Inflammatory macrophage treated with lipopolysaccharide for 4 hours (primary cell): ENCODE data around the gene RCAN2.
"Not testable (repeated sequence)": the region's sequence is repeated elsewhere in the genome, so short reads cannot be mapped to it uniquely, and the experiment has no call there.

Experiments
- DNase-seq: peaks from one replicate; pipeline ENCODE4 v3.0.0-alpha.2; 2020

The RCAN2 gene

DNA sequence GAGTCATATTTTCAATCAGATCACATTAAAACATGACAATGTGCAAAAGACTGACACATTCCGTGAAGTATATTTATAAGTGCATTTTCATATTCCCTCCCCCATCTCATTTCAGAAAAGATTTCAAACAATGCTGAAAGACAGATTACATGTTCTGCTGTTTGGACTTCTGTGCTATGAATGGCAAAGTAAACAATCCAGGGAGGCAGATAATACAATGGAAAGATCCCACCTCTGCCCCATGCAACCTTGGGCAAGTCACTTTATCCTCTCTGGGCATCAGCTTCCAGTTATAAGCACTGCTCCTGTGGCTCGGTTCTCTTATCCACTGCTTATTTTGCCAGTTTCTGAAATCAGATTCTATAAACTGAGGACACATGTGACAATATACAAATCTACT is 110.2 kb downstream of the RCAN2 start:
- DNase-seq = no peak

- no peak for DNase-seq
Observed at GRCh38 chr6:46380152-46380807, 111.0 kb downstream of the RCAN2 start.

DNA sequence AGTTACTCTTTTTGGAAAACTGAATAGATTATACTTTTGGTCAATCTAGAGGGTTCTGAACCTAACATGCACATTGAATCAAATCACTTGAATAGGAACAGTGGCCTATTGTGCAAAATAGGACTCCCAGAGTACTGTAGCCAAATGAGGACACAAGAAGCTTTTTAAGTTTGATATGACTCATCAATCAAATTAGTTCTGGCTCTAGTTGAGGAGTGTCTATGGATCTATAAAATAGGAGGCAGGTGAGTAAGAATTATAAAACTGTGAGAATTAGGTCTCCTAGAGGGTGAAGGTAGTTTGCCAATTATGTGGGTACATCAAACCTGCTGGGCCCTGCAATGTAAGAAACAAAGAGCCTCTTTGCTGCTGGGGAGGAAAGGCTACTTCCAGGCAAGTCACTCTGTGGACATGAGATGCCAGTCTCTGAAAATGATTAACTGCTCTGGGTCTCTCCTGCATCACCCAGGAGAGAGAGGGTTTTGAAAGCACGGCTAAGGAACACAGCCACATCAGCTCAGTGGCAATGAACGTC is 112.3 kb downstream of the RCAN2 start:
- DNase-seq = no peak

DNA sequence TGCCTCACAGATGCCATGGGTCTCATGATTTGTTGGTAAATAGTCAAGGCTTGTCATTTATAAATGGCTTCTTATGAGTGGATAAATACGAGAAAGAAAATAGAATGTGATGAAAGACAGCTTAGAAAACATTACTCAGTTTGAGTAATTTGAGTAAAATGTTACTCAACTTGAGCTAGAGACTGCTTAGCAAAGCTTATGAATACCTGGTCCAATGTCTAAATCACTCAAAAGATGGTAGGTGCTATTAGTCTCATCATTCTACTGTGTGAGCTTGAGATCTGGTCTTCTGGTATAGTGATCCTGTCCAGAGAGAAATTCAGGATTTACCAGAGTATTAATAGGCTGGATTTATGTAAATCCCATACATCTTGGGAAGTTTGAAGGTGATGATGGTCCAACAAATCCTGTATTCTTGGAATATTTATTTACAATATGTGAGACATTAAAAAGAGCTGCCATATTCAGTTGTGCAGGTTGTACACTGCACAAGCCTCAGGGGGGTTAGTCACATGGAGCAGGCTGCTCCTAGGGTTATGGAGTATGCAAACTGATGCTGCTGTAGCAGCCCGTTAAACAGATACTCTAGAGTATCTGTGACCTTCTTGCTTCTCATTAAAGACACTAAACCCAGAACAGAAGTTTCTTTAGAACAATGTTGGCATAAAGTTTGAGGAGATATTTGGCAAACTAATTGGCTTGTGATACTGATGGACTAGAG is 112.9 kb downstream of the RCAN2 start:
- DNase-seq = peak; percentile 17

GRCh38 chr6:46377209-46377608 is 114.0 kb downstream of the RCAN2 start:
- no peak for DNase-seq

- DNase-seq = peak; percentile 67
Observed at GRCh38 chr6:46376562-46377061, 114.6 kb downstream of the RCAN2 start.

- DNase-seq = no peak
Observed at GRCh38 chr6:46370622-46371021, 120.6 kb downstream of the RCAN2 start.

GRCh38 chr6:46368169-46368536 is 123.1 kb downstream of the RCAN2 start:
- DNase-seq = no peak

- DNase-seq = no peak
Observed at GRCh38 chr6:46367354-46368168, 123.7 kb downstream of the RCAN2 start.

- no peak for DNase-seq
Observed at GRCh38 chr6:46366190-46366900, 124.9 kb downstream of the RCAN2 start.

DNA sequence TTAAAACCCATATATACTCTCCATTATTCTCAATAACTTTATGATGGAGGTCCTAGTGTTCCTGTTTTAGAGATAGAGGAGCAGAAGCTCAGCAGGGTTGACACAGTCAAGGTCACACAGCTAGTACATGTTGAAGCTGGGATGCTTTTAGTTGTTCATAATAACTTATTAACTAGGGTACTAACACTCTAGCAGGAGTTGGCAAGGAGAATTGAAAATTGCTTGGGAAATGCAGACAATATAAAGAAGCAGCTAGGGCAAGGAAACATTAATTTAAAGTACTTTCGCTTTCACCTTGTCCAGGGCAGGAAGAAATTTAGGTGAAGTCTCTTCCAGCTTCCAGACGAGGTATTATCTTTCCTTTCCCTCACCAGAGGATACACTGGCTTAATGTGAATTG is 133.7 kb downstream of the RCAN2 start:
- no peak for DNase-seq

DNA sequence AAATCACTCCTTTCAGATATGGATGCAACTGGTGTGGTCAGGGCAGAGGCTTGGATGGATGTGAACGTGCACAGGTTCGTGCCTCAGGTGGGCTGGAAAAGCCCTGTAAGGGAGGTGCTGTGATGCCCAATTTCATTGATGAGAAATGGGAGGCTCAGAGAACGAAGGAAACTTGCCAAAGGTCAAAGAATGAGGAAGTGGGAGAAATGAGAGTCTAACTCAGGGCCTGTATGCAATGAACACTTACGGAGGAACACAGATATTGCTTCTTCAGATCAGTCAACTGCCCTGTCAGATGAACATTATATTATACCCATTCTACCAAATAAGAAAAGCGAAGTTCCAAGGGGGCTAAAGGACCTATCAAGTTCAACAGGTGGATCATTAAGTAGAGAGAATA is 134.7 kb downstream of the RCAN2 start:
- DNase-seq = peak; percentile 7

DNA sequence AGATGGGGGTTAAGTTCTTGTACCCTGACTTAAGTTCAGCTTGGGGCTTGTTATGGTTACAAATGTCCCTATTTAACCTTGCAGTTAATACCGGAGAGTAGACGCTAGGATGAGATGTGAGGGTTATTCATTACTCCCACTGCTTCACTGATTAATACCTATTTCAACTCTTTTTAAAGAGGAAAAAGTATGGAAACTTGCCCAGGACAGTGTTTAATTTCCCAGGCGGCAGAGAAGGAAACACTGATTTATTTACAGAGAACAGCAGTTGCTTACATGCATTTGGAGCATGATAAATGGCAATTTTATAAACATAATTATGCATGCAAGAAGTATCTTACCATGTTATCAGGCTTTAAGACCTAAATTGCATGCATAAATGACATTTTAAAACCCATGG is 137.7 kb downstream of the RCAN2 start:
- no peak for DNase-seq

DNA sequence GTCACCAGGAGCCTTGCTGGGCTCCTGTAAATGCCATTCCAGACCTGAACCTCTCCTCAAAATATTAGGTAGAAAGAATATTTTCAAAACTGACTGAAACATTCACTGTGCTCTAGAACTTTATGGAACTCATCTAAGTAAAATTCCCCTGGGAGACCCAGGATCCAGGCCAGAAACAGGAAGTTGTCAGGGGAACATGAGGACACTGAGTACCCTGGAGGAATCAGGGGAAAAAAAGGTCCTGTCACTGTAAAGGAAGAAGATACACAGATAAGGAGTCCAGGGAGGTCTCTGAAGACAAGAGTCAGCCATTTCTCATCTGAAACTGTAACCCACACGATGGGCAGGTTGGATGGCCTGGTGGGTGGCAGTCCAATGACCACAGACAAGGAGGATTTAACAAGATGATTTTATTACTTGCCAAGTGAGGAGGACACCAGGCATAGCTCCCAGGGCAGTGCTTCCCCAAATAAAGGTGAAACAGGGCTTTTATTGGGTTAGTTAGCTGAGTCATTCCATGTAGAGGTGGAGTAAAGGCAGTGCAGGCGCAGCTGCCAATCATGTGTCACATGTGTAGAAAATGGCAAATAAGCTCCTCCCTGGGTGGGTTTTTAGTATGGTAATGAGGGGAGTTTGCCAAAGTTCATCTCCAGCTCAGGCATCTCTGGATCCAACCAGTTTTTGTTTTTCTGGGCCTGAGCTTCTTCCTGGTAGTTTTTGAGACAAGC is 138.5 kb downstream of the RCAN2 start:
- DNase-seq = no peak

GRCh38 chr6:46350714-46351113 is 140.5 kb downstream of the RCAN2 start:
- no peak for DNase-seq

DNA sequence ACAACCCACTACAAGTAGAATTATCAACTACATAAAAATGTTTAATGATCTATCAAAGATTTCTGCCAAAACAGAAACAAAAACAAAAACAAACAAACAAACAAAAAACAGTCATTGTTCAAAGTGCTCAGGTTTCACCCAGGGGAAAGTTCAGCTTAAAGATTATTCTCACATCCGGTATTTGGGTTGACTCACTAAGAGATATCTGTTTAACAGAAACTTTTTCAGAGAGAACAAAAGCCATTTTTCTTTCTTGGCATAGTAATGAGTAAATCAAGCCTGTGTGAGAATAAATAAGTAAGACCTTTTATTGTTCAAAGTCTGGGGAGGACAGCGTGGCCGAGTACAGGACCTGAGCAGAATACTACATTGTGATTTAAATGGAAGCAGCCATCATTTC is 143.6 kb downstream of the RCAN2 start:
- no peak for DNase-seq

DNA sequence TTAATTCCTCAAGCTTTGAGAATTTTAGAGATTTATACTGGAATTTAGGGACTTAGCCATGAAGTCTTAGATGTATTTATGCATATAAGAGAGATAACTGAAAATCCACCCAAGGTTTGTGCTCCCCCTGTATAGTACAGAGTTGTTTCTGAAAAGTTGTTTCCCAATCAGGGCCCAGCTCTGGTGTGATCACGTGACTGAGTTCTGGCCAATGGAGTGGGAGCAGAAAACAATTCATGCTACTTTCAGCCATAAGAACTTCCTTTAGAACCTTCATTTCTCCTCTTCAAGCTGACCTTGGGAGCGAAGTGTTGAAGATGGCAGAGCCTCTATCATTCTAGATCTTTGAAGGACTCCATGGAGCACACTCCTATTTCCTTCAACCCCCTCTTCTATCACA is 151.0 kb downstream of the RCAN2 start:
- DNase-seq = no peak

GRCh38 chr6:46338131-46338530 is 153.1 kb downstream of the RCAN2 start:
- DNase-seq = no peak

DNA sequence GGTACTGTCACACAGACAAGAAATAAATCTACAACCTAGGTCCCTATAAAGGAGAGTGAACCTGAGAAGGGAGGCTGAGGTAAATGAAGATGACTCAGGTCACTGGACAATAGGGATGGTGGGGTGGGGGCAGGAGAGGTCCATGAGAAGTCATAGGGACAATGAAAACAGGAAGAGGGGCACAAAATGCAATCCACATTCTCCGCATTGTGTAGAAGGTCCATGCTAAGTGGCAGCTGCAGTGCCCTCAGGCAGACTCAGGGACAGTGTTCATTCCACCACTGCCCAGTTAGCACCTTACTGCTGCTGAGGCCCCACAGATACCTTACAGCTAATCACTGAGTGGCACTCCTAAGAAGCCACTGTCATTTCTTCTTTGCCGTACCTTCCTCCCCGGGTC is 156.8 kb downstream of the RCAN2 start:
- no peak for DNase-seq

DNA sequence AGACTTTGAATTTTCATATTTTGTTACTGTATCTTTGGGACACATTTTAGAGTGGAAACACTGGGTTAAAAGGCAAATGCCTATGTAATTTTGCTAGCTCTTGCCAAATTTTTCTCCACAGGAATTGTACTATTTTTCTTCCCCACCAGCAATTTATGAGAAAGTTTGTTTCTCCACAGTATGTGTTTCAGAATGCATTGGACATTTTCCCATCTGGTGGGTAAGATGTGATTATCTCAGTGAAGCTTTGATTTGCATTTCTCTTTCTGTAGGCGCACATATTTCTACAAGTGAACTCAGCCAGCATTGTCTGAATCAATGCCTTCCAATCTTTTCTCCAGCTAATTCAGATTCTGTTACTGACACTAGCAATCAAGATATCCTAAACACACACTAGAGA is 157.8 kb downstream of the RCAN2 start:
- no peak for DNase-seq

DNA sequence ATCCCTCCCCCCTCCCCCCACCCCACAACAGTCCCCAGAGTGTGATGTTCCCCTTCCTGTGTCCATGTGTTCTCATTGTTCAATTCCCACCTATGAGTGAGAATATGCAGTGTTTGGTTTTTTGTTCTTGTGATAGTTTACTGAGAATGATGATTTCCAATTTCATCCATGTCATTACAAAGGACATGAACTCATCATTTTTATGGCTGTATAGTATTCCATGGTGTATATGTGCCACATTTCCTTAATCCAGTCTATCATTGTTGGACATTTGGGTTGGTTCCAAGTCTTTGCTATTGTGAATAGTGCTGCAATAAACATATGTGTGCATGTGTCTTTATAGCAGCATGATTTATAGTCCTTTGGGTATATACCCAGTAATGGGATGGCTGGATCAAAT is 158.8 kb downstream of the RCAN2 start:
- not testable (repeated sequence) for DNase-seq

GRCh38 chr6:46331461-46331860 is 159.8 kb downstream of the RCAN2 start:
- DNase-seq = no peak
